COLO668 (cell line): ENCODE results near the gene MRPL36.
"Not testable (repeated sequence)": the region's sequence is repeated elsewhere in the genome, so short reads cannot be mapped to it uniquely, and the experiment has no call there.

Source experiments
- DNase-seq: peaks from one replicate; lab custom pipeline; 2025; ENCODE audit not compliant: unreplicated experiment; lab: John Stamatoyannopoulos, UW

Gene MRPL36

DNA sequence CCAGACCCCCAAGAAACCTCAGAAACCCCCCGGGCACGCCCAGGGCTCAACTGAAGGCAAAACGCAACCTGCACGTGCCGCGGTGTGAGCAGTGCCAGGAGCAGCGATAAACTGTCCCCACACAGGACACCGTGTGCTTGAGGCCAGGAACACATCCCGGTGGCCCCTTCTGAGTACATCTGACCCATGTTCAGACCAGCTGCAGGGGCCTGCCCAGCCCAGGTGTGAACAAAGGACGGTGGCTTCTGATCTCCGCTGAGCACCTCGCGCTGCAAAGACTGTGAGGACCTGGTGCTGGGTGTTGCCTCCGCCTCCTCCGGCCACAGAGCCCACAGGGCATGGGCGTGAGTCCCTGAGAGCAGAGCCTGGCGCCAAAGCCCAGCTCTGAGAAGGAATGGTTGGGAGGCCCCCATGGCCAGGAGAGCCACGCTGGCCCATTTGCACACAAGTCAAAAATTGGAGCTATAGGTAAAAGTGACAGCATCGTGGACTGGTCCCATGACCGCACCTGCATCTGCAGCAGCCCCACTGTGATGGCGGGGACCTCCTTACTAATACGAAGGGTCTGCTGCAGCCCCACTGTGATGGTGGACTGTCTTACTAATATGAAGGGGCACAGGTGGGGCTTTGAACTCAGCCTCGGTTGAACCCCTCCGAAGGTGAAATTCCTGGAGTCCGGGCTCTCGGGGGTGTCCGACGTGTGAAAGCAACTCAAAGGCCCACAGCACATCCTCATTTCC lies 33.0 kb upstream of the MRPL36 start:
- DNase-seq: no peak

DNA sequence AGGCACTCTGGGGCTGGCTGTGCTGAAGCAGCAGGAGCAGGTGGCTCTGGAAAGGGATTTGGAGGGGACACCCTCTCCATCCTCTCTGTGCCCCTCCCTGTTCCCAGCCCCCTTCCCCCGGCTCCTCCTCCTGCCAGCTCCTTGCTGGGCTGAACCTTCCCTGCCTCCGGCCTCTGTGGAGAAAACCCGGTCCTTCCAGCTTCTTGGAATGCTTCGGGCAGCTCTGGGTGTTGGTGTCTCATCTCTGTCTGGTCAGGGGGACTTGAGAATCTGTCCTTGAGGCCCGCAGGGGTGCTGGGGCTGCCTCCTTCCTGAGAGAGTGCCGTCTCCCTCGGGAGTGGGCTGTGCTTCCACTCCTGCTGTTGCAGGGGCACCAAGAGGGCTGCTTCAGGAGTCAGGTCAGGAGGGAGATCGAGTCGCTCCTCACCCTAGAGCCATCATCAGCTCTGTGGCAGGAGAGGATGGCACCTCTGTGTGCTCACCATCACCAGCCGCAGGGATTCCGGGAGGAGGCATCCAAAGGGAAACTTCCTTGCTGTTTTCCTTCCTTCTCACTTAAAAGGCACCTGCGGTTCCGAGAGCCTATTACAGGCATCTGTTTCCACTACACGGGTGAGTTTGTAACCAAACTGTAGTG lies 32.2 kb upstream of the MRPL36 start:
- DNase-seq: no peak

DNA sequence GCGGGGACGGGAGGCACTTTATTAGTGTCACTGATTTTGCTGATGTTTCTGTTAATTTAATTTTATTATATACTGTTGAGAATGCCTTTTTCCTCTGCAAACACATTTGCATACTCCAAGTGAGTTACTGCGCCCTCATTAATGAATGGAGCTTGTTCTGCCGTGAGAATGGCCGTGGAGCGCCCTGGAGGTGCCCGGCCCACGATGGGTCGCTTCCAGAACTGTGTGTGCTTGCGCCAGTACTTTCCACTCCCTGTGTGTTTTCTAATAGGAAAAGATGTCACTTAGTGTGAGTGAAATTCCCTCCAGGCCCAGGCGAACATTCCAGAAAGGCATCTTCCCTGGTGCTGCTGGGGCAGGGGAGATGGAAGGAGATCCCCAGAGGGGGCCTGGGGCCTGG lies 31.6 kb upstream of the MRPL36 start:
- no peak for DNase-seq

DNA sequence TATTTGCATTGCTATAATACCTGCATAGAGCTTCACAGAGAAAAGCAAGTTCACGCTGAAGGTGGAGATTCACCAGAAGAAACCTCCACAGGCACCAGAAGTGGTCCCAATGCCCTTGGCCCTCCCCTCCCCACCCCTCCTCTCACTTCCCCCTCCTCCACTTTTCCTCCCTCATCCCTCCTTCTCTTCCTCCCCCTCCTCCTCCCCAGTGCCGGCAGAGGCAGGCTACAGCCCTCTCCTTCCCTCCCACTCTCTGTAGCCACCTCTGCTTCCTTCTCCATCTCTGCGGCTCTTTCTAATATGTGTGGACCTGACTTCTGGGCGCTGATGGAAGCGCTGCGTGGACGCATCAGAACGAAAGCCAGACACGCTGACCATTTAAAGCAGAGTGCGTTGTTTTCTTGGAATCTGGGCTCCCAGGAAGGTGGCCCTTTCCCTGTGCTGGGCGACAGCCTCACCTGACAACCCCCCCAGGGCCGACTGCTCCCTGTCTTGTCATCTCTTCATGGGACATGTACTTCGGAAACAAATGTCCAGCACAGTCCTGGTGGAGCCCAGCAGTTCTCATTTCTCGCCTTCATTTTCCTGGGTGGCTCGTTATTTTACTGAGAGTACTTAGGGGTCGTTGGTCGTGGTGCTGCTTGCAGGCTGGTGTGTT lies 31.1 kb upstream of the MRPL36 start:
- DNase-seq: no peak

DNA sequence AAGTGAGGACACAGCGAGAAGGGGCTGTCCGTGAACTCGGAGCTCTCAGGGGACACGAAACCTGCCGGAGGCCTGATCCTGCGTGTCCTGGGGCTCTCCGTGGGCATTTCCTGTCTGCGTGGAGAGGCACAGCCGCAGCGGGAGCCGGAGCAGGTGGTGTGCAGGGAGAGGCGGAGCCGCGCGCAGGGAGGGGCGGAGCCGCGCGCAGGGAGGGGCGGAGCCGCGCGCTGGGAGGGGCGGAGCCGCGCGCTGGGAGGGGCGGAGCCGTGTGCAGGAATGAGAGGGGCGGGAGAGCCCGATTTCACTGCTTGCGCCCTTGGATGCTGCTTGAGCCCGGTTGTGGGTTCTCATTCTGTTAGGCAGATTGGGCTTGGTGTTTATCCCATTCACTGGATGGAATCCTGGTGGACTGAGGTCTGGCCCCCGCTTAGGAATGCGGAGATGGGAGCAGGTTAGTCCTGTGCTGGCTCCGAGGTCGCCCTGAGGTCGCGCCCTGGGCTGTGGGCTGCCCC lies 28.3 kb upstream of the MRPL36 start:
- DNase-seq: no peak

DNA sequence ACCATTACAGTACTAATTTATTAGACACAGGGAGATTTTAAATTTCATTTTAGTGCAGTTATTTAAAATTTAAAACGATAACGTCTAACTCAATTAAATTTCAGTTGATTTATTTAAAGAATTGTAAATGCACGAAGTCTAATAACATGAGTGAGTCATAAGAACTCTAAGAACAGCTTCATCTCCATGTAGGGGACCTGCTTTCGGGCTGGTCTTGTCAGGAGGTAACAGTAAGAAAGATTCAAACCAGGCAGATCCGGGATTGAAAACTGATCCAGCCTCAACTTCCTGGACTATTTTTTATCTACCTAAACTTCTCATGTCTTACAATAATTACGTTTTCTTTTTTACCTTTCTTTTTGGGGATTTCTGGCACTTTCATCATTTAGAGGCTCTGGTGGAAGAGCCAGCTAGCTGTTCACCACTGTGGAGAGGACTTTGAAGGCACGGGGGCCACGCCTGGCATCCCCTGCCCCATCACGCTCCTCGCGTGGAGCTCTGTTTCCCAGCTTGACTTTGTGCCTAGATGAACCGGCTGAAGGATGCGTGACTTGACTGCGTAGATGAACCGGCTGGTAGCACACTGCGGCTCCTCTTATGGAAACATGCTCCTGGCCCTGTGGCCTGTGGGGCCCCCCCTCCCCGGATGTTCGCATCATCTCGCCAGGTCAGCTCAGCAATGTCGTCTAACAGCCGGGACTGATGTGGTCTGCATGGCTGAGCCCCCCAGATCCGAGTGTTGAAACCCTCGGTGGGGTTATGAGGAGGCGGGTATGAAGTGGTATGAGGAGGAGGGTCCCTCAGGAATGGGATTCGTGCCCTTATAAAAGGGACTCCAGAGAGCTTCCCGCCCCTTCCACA lies 27.6 kb upstream of the MRPL36 start:
- DNase-seq: no peak

DNA sequence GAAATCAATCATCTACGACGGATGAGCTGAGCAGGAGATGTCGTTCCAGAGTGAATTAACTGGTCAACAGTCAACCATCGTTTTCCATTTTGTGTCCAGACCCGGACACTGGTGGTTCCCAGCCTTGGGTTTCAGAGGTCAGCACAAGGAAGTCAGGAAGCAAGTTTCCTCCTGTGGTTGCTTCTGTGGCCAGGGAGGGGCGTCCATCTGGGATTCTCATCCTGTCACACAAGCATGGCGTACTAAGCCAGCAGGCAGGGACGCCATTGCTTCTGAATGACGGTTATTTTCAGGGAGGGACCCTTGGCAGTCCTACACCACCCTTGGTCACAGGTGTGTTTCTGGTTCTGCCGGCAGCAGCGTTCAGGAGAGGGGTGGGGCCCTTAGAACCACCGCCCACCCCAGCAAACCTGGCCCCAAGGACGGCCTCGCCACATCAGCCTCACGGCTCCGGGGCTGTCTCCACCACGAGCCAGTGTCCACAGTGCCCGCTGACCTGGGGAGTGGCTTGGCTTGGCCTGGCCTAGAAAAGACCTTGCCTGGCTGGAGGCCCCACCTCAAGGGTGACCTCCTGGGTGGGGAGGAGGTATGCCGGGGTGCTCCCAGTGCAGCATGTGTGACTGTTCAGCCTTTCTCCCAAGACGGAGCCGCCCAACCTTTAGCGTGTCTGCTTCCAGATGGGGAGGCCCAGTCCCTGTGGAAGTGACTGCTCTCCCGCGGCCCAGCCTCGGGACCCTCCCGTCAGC lies 26.8 kb upstream of the MRPL36 start:
- no peak for DNase-seq

DNA sequence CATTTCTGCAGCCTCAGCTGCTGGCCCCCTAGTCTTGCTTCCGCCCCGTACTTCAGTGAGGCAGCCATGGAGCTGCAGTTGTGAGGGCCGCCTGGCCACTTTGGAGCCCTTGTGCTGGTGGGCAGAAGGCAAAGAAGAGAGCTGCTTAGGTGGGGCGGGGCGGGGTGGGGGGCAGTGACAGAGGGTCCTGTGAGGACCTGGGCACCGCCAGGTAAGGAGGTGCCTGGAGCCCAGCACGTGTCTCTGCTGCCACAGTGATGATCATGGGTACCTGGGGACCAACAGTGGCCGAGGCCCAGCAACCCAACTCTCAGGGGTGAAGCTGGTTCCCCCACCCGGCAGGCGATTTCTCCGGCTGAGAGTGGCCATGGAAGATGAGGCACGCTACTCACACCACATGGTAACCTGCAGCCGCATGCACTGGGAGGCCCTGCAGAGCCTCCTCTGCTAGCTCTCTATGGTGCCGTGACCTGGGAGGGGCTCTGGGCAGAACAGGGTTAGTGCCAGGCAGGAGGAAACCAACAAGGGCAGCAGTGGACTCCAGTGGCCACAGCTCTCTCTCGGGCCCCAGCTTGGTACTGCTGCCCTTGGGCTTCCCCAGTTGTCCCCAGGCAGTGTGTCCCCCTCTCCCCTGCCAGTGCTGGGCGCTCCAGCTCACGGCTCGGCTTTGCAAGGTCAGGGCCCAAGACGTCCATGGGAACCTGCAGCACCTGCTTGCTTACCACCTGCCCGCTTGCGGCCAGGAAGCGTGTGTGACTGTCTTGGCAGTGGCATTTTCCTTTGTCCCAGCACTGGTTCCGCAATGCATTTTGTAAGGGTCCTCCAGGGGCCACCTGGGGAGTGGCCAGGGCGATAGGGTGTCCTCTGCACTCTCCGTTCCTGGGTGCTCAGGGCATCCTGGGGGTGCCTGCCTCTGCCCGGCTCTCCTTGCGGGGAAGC lies 25.5 kb upstream of the MRPL36 start:
- no peak for DNase-seq

DNA sequence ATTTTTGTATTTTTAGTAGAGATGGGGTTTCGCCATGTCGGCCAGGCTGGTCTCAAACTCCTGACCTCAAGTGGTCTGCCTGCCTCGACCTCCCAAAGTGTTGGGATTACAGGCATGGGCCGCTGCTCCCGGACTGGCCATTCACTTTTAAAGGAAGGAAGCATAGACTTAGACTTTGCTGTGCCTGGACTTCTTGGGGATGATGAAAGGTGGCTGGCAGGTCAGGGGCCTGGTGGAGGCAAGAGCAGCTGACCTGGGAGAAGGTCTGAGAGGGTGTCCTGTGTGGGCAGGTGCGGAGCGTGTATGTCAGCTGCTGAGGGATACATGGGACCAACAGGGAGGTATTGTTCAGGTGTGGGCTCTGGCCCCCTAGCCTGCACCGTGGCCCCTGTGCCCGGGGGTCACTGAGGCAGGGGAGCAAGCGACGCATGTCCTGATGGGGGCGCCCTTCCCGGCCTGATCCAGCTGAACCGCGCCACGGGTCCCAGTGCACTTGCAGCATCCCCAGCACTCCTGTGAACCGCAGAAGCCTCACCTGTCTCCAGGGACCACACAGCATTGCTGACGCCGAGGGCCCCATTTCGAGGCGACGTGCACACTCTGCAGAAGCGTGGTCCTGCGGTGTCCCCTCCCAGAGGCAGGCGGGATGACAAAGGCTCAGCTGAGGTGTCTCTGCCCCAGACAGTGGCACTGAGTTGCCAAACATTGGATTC lies 24.6 kb upstream of the MRPL36 start:
- DNase-seq: no peak

DNA sequence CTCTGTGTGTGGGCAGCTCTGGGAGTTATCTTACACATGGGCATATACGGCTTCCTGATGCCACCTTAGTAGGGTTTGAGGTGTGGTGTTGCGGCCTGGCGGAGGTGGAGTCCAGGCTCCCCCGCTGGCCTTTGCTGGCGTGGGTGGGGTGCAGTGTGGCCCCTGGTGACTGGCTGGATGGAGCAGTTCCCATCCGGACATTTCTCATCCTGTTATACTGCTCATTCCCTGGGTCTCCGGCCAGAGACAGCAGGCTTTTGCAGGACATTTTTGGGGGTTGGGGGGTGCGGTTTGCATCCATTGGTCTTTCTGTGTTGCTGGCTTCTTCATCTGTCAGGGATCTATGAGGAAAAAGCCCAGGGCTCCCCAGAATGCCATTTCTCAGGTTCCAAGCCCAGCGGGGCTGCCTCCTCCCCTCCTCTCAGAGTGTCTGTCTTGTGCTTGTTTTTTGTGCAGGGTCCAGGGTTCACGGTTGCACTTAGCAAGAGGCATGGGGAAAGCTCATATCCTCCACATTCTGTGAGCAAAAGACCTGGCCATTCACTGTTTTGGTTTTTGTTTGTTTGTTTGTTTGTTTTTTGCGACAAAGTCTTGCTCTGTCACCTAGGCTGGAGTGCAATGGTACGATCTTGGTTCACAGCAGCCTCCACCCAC lies 23.9 kb upstream of the MRPL36 start:
- DNase-seq: no peak

DNA sequence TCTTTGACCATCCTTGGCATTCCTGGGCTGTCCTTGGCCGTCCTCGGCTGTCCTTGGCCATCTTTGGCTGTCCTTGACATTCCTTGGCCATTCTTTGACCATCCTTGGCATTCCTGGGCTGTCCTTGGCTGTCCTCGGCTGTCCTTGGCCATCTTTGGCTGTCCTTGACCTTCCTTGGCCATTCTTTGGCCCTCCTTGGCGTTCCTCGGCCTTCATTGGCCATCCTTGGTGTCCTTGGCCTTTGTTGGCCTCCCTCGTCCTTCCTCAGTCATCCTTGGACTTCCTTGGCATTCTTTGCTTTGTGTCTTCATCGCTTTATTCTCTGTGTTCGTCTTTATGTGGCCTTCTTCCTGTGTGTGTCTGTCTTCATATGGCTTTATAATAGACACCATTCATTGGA lies 22.2 kb upstream of the MRPL36 start:
- no peak for DNase-seq

DNA sequence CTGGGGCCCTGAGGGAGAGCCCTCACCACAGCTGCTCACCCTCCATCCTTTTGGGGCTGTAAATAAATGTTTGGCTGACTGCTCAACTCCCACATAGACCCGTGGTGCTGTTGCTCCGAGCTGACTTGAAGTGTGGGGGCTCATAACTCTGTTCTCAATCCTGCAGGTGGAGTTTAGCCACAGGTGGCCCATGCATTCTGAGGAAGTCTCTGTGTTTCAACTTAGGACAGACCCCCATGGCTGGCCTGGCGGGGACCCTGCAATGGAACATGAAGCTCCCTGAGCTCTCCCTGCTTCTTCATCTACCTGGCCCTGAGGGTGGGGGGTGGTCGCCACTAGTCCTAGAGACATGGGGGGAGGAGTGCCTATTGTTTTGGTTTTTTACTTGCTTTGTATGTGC lies 21.3 kb upstream of the MRPL36 start:
- no peak for DNase-seq

DNA sequence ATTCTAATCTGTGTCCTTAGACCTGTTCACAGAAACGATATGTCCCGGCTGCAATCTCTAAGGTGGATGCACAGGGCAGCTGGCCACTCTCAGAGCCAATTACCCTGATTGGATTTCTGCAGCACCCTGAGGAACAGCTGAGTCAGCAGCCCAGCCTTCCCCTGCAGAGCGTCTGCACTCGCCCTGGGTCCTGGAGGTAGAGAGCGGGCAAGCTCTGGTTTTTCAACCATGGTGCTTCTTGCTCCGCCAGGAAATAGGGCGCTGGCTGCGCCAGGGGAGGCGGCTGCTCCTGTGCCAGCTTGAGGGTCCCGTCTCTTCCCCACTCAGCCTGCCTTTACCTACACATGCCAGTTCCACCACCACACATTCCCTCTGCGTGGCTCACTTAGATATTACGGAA lies 20.7 kb upstream of the MRPL36 start:
- no peak for DNase-seq

DNA sequence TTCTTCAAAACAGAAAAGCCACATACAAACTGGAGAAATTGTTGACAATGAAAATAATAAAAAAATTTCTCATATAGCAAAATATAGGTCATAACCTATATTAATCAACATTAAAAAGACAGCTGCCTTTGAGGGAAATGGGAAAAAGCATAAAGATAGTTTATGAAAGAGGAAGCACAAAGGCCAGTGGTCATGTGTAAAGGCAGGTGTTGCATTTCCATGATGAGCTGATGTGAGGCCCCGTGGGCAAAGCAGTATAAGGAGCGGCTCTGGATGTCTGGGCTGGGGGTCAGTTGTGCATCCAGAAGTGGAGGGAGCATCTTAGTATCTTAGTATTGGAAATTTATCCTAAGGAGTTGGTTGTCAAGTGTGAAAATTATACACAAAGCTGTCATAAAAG lies 19.8 kb upstream of the MRPL36 start:
- DNase-seq: no peak

DNA sequence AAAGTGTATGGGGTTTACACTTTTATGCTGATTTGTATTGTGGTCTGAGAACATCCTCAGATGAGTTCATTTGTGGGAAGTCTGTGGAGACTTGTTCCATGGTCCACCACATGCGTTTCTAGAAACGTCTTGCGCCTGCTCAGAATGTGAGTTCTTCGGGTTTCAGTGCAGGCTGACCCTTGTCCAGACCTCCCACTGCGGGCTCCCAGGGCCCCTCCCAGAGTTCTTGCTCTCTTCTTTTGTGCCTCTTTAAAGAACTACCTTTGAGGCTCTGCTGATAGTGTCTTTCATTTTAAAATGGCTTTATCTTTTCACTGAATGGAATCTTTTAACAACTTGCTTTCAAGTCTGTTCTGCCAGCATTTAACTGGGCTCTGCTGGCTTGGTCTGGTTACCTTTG lies 19.1 kb upstream of the MRPL36 start:
- DNase-seq: no peak

DNA sequence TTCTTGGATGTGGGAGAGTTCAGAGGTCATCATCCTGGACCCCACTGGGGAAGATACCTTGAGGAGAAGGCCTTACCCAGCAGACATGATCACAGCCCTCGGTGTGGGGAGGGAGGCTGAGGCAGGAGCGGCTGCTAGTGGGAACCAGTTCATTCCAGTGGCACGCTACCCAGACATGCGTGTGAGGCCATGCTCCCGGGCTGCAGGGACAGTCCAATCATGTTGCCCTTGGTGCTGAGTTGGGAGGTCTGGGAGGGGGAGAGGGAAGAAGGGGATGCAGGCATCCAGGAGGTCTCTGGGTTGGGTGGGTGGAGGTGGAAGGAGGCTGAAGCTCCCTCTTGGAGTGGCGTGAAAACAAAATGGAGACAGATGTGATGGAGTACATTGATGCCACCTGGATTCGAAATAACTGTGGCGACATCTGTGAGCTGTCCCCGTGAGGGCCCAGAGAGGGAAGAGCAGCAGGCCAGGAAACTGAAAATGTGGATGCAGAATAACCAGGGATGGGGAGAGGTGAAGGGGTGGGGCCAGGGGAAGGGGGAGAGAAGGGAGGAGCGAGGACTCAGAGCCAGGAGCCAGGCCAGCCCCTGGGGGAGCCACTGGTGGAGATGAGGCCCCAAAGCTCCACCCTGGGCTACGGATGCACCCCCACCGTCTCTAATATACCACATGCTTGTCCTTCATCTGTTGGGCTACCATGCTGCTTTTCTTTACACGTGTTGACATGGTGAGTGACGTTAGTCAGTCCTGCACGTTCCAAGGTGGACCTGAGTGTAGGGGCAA lies 17.8 kb upstream of the MRPL36 start:
- DNase-seq: no peak

DNA sequence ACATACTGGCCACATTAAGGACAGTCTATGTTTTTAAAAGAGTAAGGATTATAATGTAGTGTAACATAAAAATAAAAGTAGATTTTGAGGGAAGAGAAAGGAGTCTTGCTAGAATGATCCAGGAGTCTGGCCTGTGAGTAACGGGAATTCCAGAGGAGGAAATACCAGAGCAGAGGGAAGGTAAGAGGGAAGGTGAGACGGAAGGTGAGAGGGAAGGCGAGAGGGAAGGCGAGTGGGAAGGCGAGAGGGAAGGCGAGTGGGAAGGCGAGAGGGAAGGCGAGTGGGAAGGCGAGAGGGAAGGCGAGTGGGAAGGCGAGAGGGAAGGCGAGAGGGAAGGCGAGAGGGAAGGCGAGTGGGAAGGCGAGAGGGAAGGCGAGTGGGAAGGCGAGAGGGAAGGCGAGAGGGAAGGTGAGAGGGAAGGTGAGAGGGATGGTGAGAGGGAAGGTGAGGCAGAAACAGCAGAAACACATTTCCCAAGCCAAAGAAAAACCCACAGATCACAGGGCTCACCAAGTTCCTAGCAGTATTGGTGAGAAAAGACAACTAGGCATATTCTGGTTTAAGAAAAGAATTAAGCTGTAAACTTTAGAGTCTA lies 17.0 kb upstream of the MRPL36 start:
- DNase-seq: not testable (repeated sequence)
